NCI-H510A (cell line): ENCODE measurements around the gene SRA1.

Experiments used
- DNase-seq: peaks from one replicate; lab custom pipeline; 2025; lab: John Stamatoyannopoulos, UW

SRA1 gene

GRCh38 chr5:140570058-140570457 lies 12.8 kb upstream of the SRA1 start:
- DNase-seq, result no peak

GRCh38 chr5:140569197-140569596 lies 11.9 kb upstream of the SRA1 start:
- no peak for DNase-seq

DNA sequence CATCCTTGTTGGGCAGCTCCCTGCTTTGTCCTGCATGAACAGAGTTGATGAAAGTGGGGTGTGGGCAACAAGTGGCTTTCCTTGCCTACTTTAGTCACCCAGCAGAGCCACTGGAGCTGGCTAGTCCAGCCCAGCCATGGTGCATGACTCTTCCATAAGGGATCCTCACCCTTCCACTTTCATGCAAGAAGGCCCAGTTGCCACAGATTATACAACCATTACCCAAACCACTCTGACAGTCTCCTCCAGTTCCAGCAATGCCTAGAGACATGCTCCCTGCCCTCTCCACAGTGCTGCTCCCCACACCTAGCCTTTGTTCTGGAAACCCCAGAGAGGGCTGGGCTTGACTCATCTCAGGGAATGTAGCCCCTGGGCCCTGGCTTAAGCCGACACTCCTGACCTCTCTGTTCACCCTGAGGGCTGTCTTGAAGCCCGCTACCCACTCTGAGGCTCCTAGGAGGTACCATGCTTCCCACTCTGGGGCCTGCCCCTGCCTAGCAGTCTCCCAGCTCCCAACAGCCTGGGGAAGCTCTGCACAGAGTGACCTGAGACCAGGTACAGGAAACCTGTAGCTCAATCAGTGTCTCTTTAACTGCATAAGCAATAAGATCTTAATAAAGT lies 11.3 kb upstream of the SRA1 start:
- no peak for DNase-seq

GRCh38 chr5:140567871-140568270 lies 10.6 kb upstream of the SRA1 start:
- no peak for DNase-seq

GRCh38 chr5:140567136-140567818 lies 10.0 kb upstream of the SRA1 start:
- DNase-seq, result no peak

DNA sequence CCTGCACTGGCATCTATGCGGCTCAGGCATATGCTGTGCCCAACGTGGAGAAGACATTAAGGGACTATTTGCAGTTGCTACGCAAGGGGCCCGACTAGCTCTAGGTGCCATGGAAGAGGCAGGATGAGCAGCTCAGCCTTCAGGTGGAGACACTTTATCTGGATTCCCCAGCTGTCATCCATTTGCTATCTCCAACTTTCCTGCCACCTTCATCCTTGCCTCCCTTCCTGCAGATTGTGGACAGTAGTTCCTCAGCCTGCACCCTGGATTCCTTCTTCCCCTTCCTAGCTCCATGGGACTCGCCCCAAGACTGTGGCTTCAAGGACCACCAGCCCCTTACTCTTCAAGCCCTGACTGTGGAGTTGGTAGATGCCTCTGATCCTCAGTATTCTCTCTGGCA lies 9.4 kb upstream of the SRA1 start:
- DNase-seq, result no peak

- DNase-seq, result no peak
Observed at GRCh38 chr5:140565780-140566095, 8.5 kb upstream of the SRA1 start.

GRCh38 chr5:140565024-140565779 lies 7.9 kb upstream of the SRA1 start:
- no peak for DNase-seq

- DNase-seq, result peak; percentile 74
Observed at GRCh38 chr5:140564196-140565023, 7.1 kb upstream of the SRA1 start, which contains the start of the genes APBB3 and SLC35A4. Gene APBB3, minus strand, starts transcription at chr5:140564598. Its CDS starts 353 bp downstream, at chr5:140564245. Gene SLC35A4, plus strand, starts transcription at chr5:140564828. Its CDS starts 2,342 bp downstream, at chr5:140567170.

GRCh38 chr5:140563596-140563995 lies 6.3 kb upstream of the SRA1 start:
- DNase-seq, result no peak

GRCh38 chr5:140561753-140562523 lies 4.7 kb upstream of the SRA1 start:
- DNase-seq, result no peak

DNA sequence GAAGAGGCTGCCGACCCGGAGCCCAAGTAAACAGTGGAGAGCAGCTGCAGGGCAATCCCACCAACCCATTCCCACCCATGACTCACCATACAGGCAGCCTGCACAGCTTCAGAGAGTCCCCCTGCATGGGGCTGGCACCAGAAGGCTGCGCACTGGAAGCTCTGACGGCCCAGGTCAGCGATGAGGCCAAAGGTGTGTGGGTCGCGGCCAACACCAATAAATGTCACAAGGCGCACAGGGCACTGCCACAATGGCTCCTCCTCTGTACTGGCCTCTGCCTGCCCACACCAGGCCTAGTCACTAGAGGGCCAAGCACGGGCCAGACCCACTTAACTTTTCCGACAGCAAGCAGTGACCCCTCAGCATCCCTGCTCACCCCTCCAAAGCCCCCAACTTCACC lies 3.0 kb upstream of the SRA1 start:
- no peak for DNase-seq

DNA sequence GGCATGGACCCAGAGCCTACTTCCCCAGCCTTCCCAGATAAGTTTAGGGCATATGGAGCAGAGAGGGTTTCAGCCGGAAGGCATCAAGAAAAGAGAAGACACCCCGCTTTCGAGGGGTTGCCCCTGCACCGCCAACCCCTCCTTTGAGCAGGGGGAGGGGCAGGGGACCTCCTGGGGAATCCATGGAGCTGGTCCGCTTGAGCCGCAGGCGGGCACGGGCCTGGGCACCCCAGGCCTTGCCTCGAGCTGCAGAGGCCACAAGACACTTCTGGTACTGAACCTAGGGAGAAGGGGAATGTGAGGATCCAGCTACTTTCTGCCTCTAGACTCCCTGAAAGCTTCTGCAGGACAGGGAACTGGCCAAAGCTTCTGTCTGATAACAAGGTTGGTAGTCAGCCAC lies 1.3 kb upstream of the SRA1 start:
- no peak for DNase-seq

- DNase-seq, result no peak
Observed at GRCh38 chr5:140557965-140558364, 692 bp upstream of the SRA1 start.

DNA sequence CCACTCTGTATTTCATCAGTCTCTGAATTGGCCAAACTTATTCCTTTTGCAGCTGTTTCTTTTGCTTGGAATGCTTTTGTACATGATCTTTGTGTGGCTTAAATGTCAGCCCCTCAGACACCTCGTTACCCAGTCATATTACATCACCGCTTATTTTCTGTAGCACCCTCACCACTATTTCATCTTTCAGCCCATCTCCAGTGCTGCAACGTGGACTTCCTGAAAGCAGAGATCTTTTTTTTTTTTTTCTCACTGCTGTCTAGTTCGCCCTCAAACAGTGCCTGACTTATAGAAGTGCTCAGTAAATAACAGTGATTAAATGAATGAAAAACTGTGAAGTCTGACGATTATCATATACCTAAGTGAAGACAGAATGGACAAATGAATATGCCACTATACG lies 835 bp downstream of the SRA1 start:
- DNase-seq, result no peak

GRCh38 chr5:140555747-140556312 lies 1.4 kb downstream of the SRA1 start:
- DNase-seq, result no peak

- DNase-seq, result no peak
Observed at GRCh38 chr5:140554454-140554853, 2.8 kb downstream of the SRA1 start.

DNA sequence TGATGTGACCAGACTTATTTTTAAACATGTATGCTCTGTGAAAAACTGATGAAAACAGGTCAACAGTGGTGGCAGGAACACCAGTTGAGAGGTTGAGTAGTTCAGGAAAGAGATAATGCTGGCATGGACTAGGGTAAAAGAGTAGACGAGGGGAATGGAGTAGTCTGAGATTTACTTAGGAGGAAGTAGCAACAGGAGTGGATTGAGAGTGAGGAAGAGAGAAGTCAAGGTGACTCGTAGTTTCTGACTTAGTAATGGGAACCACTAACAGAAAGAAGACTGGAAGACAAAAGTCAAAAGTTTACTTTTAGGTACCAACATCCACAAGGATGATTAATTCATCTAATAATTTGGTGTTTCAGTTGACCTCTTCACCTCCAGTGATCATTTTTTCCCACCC lies 3.6 kb downstream of the SRA1 start:
- DNase-seq, result no peak

DNA sequence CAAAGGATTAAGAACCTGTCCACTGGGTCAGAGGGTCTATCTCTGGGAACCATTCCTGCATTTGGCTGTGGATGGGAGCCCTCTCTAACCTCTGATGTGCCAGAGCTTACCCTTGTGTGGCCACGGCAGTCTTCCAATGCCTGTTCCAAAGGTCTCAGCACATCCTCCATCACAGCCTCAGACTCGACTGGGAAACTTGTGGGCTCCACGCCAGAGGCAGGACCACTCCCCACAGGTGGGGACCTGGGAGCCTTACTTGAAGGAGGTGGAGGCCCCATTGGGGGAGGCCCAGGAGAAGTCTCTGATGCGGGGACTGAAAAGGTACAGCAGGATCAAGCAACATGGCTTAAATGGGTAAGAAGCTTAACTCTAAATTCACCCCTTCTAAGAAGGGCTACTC lies 5.4 kb downstream of the SRA1 start:
- no peak for DNase-seq

GRCh38 chr5:140550147-140551079 lies 6.9 kb downstream of the SRA1 start:
- DNase-seq, result no peak
